HL-60/S4 treated with phorbol 12-myristate 13-acetate at 8.2 ng/mL for 4 days and 3 days (cell line): ENCODE measurements around the gene TRIM61.

ENCODE experiments used
- in situ Hi-C: fragments of 300-500 bp; cut with MboI; formaldehyde crosslinking; loops from 2 replicates; pipeline ENCODE4 v1.15.0; 2022; ENCODE audit warnings: low sequenced_read_pairs

Gene TRIM61

DNA sequence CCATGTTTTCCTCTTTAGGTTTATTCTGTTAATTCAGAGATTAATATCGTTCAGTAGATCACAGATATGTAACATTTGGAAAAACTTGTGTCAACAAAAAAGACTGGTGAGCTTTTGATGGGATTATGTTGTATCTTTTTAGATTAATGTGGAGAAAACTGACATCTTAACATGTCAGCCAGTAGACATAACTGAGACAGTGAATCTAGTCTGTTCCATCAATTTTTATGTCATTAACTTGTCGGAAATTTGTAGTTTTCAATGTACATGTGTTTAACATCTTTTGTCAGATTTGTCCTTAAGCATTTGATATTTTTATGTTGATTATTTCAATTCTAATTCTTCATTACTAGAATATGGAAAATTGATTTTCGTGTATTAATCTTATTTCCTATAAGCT lies 58.5 kb downstream of the TRIM61 start:
- in situ Hi-C loops, result no loop called here
